Stimulated activated CD8-positive, alpha-beta memory T cell treated with anti-CD3 and anti-CD28 coated beads, Interleukin-15, amount 100 ng/mL, for 24 hours (primary cell): ENCODE data around the gene ZNF280A.

Experiments used
- DNase-seq: peaks from one replicate; pipeline ENCODE4 v3.0.0-alpha.2; 2020; ENCODE audit warnings: low read depth

The ZNF280A gene

GRCh38 chr22:22520020-22520656, at the start of gene ZNF280A:
Gene ZNF280A, minus strand, starts transcription at chr22:22520270. Its CDS starts 4,640 bp downstream, at chr22:22515630.
- DNase-seq = no peak

GRCh38 chr22:22569218-22569617, 49.1 kb upstream of the ZNF280A start:
- DNase-seq = no peak

GRCh38 chr22:22565981-22566380, 45.9 kb upstream of the ZNF280A start:
- no peak for DNase-seq

- DNase-seq = peak; percentile 58
These were observed 39.0 kb upstream of the ZNF280A start, which contains the start of gene PRAME for GRCh38 chr22:22558972-22559603. Gene PRAME, minus strand, starts transcription at chr22:22559265. Its CDS starts 2,433 bp downstream, at chr22:22556832.

- no peak for DNase-seq
These were observed 38.3 kb upstream of the ZNF280A start for GRCh38 chr22:22558071-22558971.

DNA sequence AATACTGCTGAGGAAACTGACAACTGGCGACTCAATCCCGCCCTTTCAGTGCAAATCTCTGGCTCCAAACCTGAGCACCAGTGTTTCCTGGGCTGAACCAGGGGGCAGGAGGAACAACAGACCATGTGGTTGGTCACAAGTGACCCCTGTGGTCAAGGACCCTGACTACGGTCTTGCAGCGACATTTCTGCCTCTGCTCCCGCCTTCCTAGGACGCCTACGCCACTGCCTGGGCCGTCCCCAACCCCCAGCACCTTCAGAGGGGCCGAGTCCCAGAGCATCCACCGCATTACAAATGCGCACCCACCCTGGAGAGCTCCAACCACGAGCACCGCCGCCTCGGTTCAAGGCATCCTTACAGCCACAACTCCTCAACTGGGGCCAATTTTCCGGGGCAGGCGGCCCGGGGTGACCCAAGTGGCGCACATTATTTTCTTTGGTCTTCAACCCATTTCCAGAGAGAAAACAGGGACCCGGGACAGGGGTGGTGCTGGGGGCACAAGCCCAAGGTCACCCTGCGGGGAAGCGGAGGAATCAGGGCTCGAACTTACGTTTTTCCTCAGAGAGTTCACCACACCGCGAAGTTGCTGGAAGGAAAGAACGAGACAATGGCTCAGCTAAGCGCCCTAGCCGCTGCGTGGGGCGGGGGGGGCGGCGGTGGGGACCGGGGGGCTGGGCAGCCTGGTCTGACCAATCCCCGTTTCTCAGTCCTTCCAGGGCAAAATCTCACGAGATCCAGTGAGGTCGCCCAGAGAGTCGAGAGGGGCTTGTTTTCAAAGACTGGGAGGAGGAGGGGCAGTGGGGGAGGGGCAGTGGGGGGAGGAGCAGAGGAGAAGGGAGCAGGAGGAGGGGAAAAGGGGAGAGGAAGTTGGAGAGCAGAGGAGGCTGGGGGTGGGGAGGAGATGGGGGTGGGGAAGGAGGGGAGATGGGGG, 37.2 kb upstream of the ZNF280A start:
- no peak for DNase-seq

DNA sequence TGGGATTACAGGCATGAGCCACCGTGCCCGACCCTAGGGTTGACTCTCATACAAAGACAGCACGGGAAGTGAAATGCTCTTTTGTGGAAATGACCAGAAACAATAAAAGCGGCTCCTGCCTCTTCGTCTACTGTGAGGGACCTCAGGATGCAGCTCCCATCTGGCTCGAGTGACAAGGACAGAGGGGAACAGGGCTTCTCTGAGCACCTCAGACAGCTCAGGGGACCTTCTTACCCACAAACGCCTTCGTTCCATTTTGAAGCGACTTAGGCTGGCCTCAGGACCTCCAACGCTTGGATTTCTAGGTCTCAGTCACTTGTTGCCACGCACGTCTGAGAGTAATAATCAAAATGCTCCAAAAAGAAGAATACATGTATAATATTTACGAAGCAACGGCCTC, 36.5 kb upstream of the ZNF280A start:
- no peak for DNase-seq

GRCh38 chr22:22555596-22555995, 35.5 kb upstream of the ZNF280A start:
- DNase-seq = no peak

GRCh38 chr22:22554587-22555284, 34.7 kb upstream of the ZNF280A start:
- DNase-seq = no peak

DNA sequence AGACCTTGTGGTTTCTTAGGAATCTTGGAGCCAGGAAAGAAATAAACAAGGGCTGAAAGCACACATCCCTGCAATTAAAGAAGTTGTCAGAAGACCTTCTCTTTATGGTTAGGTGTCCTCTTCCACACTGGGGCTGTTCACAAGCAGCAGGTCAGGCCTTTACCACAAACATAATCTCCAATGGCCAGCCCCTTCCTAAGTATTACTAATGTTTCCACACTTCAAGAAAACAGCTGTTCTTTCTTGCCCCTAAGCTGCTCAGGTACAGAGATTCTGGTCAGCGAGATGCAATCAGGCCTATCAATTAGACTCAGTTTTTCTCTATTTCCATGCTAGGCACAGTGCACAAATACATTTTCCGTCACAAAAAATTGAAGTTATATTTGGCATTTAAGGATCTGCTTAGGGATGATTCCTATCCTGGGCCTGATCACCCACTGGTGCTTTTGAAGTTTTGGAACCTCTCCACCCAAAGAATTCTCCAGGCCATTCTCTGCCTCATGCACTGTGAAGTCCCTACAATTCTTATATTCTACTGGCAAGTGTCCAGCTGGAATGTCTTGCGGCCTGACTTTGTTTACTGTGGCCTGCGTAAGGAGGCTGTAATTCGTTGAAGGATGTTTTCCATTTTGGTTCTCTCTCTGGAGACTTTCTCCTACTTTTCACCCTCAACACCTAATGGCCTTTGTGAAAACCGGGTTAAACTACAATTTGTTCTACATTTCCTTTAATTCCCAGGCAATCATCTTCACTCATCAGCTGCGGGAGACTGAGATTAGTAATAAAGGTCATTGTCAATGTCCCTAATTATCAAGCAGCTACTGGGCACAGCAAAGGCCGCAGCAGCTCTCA, 33.9 kb upstream of the ZNF280A start:
- no peak for DNase-seq

DNA sequence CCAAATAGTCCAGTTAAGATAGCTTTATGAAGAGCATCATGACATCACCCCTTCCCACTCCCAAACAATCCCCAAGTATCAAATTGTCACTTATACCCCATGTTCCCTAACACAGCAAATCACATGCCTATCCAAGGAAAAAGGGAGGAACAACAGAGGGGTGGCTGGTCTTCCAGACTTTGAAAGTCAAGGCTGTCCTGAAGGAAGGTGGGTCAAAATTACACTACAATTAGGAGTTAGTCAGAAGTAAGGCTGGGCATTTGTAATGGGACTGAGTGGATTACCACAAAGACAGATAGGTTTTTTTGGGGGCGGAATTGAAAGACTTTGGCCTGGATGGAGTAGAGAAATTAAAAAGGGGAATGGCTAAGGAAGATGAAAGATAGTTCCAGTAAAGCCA, 33.1 kb upstream of the ZNF280A start:
- no peak for DNase-seq

GRCh38 chr22:22552630-22553029, 32.6 kb upstream of the ZNF280A start:
- no peak for DNase-seq

GRCh38 chr22:22550789-22551434, 30.8 kb upstream of the ZNF280A start:
- no peak for DNase-seq

DNA sequence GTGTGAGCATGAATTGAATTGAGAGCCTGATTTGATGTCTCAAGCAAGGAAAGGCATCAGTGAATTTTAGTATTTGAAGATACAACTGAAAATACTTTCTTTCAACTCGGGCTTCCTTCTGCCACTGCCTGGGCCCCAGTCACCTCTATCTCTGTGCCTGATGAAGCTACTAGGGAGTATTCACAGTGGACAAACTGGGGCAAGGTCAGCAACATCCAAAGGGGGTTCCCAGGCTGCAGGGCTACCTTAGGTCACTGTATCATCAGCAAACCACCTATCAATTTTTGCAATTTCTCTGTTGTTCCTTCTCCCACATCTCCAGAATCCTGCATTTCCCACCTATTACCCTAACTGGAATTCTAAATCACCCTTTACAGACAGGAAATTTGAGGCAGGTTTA, 28.8 kb upstream of the ZNF280A start:
- DNase-seq = no peak

DNA sequence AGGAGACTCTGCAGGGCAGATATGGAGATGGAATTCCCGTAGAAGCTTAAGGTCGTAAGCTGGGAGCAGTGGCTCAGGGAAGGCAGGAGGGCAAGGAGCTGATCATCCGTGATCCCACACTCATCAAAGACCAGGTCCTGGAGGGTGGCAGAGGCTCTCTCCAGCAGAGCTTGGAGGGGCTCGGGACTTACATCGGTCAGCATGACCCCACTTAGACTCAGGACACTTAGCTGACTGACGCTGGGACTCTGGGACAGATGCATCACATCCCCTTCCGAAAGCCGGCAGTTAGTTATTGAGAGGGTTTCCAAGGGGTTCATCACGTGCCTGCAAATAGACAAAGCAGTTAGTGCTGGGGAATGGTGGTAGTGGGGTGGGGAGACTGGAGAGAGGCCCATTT, 28.2 kb upstream of the ZNF280A start:
- DNase-seq = no peak

GRCh38 chr22:22547692-22548300, 27.7 kb upstream of the ZNF280A start:
- DNase-seq = no peak

- no peak for DNase-seq
These were observed 27.2 kb upstream of the ZNF280A start for GRCh38 chr22:22547226-22547625.

GRCh38 chr22:22546490-22546889, 26.4 kb upstream of the ZNF280A start:
- no peak for DNase-seq

GRCh38 chr22:22545084-22545483, 25.0 kb upstream of the ZNF280A start:
- DNase-seq = no peak
